Dedifferentiated amniotic fluid mesenchymal stem cell (primary cell): ENCODE measurements around the gene SPAG16.
A peak's percentile ranks its signal among the peaks of the same experiment; 100 is the strongest.

Experiments used
- DNase-seq: peaks from one replicate; pipeline ENCODE4 v3.0.0-alpha.2; 2016; ENCODE audit errors: extremely low spot score

Gene SPAG16

DNA sequence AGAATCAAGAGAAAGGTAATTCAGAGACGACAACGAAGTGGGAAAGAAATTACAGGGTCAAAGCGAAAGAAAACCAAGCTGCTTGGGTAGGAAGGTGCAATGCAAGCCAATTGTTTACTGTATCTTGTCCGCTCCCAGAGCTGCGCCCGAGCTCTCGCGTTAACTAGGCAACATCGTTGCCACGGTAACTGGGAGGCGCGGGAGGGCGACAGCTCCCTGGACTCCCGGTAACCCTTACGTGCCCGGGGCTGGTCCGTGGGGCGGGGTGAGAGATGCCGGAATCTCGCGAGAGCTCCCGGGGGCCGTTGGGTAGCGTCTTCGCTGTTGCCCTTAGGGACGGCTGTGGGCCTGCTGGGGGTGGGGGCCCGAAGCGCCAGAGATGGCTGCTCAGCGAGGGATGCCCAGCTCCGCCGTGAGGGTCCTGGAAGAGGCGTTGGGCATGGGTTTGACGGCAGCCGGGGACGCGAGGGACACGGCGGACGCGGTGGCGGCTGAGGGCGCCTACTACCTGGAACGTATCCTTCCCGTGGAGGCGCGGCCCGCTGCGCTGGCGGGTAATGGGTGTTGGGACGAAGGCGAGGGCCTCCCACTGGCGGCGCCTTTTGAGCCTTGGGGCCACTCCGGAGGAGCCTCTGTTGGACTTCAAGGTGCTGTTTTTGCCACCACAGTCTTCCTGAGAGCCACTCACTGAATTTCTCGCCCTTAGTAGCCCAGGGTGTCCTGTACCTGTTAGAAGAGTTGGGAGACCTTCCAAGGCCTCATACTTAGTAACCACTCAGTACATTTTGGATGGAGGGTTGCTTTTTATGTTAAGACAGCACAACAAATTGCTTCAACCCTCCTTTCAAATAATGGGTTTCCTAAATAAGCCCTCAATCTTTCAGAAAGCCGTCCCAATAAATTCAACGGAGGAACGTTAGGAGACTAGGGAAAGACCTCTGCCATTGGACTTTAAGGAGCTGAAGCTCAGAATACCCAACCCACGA, at the start of gene SPAG16:
Gene SPAG16 (plus strand): TSS at position 360 of the 986 bp plus-strand sequence.
- peak; percentile 98 for DNase-seq

GRCh38 chr2:213234641-213235040, 49.6 kb upstream of the SPAG16 start:
- no peak for DNase-seq

DNA sequence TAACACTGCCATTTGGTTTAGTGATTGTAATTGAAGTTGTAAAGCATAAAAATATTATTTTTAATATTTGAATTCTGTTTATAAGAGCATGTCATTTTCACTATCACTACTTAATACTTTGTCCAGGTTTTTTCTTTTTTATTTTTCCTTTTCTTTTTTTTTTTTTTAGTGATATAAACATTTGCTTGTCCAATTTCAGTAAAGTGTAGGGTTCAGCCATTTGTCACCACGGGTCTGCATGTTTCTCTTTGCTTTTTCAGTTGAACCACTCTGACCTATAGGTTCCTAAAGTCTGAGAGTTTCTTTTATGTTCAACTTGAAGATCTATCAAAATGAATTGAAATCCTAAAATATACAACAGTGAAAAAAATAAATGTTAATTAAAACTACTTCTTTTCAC, 48.5 kb upstream of the SPAG16 start:
- DNase-seq, result no peak

GRCh38 chr2:213237251-213237650, 47.0 kb upstream of the SPAG16 start:
- no peak for DNase-seq

DNA sequence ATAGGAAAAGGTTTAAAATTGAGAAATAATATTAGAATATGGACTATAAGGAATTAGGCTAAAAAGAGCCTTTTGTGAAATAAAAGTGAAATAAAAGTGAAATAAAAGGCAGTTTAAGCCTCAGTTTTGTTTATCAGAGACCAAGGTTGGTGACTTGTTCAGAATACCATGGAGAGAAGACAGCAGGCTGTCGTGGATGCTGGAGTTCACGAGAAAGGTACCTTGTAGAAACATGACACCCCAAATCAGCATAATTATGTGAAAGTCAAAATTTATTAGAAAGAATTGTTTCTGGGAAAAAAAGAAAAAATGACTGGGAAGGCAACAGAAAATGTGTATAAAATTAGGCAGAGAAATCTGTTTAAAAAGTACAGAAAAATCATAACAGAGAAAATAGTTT, 46.5 kb upstream of the SPAG16 start:
- DNase-seq, result no peak

- peak; percentile 82 for DNase-seq
These were observed 45.3 kb upstream of the SPAG16 start for GRCh38 chr2:213238753-213239495.

DNA sequence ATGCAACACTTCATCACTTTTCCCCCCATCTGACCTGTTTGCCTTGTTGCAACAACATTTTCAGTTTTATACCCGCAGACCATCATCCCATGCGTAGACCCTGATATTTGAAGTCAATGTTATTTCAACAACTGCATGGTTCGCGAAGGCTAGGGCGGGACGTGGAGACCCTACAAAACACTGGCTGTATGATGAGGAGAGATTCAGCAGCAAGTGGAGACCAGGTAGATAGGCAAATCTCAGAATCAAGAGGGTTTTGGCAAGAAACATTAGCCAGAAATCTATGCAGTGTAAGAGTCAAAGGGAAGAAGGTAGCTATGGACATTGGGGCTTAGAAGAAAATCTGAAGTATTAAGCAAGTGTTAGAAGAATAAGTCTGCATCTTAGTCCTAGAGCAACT, 42.4 kb upstream of the SPAG16 start:
- no peak for DNase-seq

- DNase-seq, result no peak
These were observed 41.6 kb upstream of the SPAG16 start for GRCh38 chr2:213242653-213243052.

- DNase-seq, result no peak
These were observed 40.8 kb upstream of the SPAG16 start for GRCh38 chr2:213243189-213244044.

- peak; percentile 32 for DNase-seq
These were observed 37.6 kb upstream of the SPAG16 start for GRCh38 chr2:213246497-213247281.

GRCh38 chr2:213247566-213247965, 36.7 kb upstream of the SPAG16 start:
- no peak for DNase-seq

DNA sequence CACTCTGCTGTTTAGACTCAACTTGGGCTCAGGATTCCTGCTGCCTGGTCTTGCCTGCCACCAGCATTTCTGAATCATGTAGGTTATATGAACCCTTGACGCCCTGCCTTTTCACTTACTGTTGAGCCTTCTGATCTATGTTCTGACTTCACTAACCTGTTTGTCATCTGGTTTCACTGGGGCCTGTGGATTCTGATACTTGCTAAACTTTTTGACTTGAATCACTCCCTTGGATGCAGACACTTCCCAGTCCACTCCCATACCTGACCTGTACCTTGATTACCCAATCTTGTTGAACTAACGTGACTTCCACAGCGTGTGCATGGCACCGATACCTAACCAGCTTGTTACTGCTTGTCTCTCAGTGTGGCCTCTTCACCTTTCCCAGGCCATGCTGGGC, 35.6 kb upstream of the SPAG16 start:
- no peak for DNase-seq

DNA sequence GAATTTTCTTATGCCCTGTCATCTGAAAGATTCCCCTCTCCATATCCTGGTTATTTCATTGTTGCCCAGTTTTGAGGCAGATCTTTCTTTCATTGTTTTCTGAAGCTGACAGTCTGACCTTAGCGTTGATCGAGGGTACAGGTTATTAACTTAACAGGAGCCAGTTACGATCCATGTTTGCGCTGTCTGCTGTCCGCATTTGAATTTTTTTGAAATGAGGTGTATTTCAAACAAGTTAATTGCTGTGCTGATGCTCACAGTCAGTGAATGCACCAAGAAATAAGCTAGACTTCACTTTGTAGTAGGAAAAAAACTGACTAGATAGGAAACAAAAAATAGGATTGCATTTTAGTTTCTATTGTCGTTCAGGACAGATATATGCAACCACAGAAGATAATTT, 34.8 kb upstream of the SPAG16 start:
- no peak for DNase-seq

DNA sequence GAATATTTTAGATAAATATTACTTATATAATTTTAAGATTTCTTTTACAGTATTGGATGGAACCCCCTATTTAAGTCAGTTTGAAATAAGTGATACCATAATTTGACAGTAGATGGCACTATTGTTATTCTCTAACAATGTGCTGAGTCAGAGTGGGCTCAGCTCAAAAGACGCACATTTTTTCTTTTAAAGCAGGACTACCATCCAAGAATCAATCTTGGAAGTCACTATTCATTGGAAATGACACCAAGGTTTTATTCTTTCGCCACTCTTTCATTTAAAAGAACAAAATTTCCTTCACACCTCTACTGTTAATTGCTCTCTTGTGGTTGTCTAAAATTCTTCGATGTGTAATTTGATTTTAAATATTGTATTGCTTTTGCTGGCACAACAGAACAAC, 32.6 kb upstream of the SPAG16 start:
- peak; percentile 82 for DNase-seq

DNA sequence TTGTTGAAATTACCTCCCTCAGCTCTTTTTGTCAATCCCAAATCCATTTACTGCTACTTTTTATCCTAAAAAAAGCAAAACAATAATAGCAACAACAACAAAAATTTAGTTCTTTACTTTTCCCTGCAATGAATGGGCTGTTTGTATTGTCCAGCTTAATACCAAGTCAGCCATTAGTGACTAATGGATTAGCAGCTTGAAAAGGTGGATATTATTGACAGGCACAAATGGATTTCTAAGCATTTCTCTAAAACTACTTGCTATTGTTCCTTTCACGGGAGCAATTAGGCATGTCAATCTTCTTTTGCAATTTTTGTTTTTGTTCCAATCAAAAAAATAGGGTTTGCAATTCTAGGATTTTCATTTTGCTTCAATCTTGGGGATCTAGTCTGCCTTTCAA, 32.1 kb upstream of the SPAG16 start:
- no peak for DNase-seq

GRCh38 chr2:213253162-213253561, 31.1 kb upstream of the SPAG16 start:
- DNase-seq, result no peak

- DNase-seq, result no peak
These were observed 25.0 kb upstream of the SPAG16 start for GRCh38 chr2:213259266-213259665.

DNA sequence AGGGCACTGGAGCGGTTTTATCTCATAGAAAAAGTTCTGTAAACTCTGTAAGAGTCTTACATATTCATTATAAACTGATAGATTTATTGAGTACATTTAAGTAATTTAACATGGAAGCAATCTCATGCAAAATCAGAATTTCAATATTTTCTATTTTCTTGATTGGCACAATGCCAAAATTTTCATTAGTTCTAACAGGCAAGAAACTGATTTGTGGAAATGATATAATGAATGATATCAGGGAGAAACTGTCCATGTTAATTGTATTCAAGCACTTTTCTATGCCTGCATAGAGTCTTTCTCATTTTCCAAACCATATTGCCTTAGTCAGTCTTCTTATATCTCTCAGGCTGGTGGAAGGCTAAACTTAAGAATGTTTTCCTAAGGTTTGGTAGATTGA, 23.0 kb upstream of the SPAG16 start:
- DNase-seq, result no peak

DNA sequence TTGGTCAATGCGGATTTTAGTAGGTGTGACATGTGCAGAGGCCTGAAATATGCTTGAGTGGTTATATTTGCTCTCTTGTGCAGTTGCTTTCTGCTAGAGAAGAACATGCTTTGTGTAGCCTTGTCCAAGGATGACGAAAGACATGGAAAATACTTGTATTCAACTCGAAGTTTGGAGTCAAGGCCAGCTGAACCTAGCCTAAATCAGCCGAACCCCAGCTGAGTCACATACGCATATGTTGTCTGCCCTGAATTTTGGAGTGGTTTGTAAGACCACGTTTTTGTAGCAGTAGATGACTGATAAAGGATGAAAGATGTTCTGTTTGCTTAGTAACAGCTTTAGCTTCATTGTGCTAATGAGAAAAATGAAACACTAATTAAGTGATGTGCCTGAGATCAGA, 22.5 kb upstream of the SPAG16 start:
- no peak for DNase-seq

GRCh38 chr2:213265679-213266078, 18.6 kb upstream of the SPAG16 start:
- no peak for DNase-seq

DNA sequence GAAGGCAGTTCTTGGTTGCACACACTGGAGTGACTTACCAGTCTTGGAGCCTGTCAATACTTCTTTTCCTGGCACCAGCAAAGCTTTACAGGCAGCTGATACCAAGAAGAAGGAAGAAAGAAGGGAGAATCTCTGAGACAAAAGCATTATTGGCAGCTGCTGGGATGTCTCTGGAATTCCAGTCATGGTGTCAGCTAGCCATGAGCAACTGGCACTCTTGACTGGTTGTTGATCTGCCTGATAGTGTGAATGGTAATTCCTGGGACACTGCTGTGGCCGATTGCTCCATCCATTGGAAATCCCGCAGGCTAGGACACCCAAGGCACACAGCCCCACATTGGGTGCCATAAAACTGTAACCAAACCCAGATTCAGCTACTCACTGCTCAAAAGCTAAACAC, 17.8 kb upstream of the SPAG16 start:
- DNase-seq, result no peak
